Hepatic stellate cell (primary cell): Measurements from ENCODE around the gene SYT17.

ENCODE experiments used
- DNase-seq: peaks from one replicate; pipeline ENCODE4 v3.0.0; 2011; ENCODE audit warnings: low spot score

Gene SYT17

GRCh38 chr16:19264123-19264673 is 96.2 kb downstream of the SYT17 start:
- no peak for DNase-seq

- no peak for DNase-seq
Observed at GRCh38 chr16:19265380-19265930, 97.4 kb downstream of the SYT17 start.

GRCh38 chr16:19266774-19267173 is 98.7 kb downstream of the SYT17 start:
- no peak for DNase-seq

GRCh38 chr16:19269098-19269497 is 101.1 kb downstream of the SYT17 start:
- DNase-seq, result no peak

- no peak for DNase-seq
Observed at GRCh38 chr16:19274165-19274797, 106.2 kb downstream of the SYT17 start.

GRCh38 chr16:19278403-19278802 is 110.4 kb downstream of the SYT17 start:
- DNase-seq, result no peak

GRCh38 chr16:19281246-19281645 is 113.2 kb downstream of the SYT17 start:
- no peak for DNase-seq

GRCh38 chr16:19282101-19282500 is 114.1 kb downstream of the SYT17 start:
- DNase-seq, result no peak

GRCh38 chr16:19283637-19284036 is 115.6 kb downstream of the SYT17 start:
- no peak for DNase-seq

GRCh38 chr16:19284207-19284606 is 116.2 kb downstream of the SYT17 start:
- DNase-seq, result no peak

- DNase-seq, result no peak
Observed at GRCh38 chr16:19285431-19285830, 117.4 kb downstream of the SYT17 start, which contains the start of gene CLEC19A. Gene CLEC19A, plus strand, starts transcription at chr16:19285731. Its CDS starts 121 bp downstream, at chr16:19285852.

- DNase-seq, result no peak
Observed at GRCh38 chr16:19286827-19287226, 118.8 kb downstream of the SYT17 start.

- no peak for DNase-seq
Observed at GRCh38 chr16:19287241-19287640, 119.2 kb downstream of the SYT17 start.

GRCh38 chr16:19288872-19289799 is 121.1 kb downstream of the SYT17 start:
- DNase-seq, result no peak

- DNase-seq, result no peak
Observed at GRCh38 chr16:19289811-19290485, 121.9 kb downstream of the SYT17 start.

- no peak for DNase-seq
Observed at GRCh38 chr16:19290860-19291259, 122.8 kb downstream of the SYT17 start.

- DNase-seq, result no peak
Observed at GRCh38 chr16:19291475-19291874, 123.4 kb downstream of the SYT17 start.

GRCh38 chr16:19292186-19292585 is 124.1 kb downstream of the SYT17 start:
- DNase-seq, result no peak

GRCh38 chr16:19294156-19294649 is 126.2 kb downstream of the SYT17 start:
- DNase-seq, result no peak

- DNase-seq, result no peak
Observed at GRCh38 chr16:19295393-19295792, 127.4 kb downstream of the SYT17 start.

- no peak for DNase-seq
Observed at GRCh38 chr16:19297454-19297853, 129.4 kb downstream of the SYT17 start.

GRCh38 chr16:19299565-19299964 is 131.5 kb downstream of the SYT17 start:
- no peak for DNase-seq
